ENCODE data around the gene CLEC2A. TPM values are rescaled to one million over a fixed set of nuclear protein-coding genes. Genes with fewer than 3 reads are reported as not detected.

CLEC2A gene
- total RNA-seq, 1 experiment from 2014 or later = 0.87 TPM

GRCh38 chr12:9931245-9931644, 925 bp downstream of the CLEC2A start:
- H3K23me2 ChIP-seq (ENCODE audit: insufficient read length, low read depth, low read length, poor library complexity, severe bottlenecking) = no peaks in the 10 kb centered on the region
- H3K27me3 ChIP-seq (ENCODE audit: insufficient read depth, low read length) = no peaks in the 10 kb centered on the region
- H2BK120ac ChIP-seq (ENCODE audit: low read depth, low read length, poor library complexity, severe bottlenecking) = no peak overlapping the region
- H4K8ac ChIP-seq (replicated peaks; ENCODE audit: insufficient read length, low read depth, low read length) = no peak overlapping the region
- H3K79me1 ChIP-seq (ENCODE audit: insufficient read depth, low read depth, low read length, poor library complexity, severe bottlenecking) = no peaks in the 10 kb centered on the region
- no peaks in the 10 kb centered on the region for H4K20me1 ChIP-seq (ENCODE audit: control insufficient read depth, insufficient read depth, insufficient read length)
- no peak overlapping the region for H3K9ac ChIP-seq (ENCODE audit: extremely low read depth, insufficient read length, low read length)
- TF ChIP-seq CTCF (conservative IDR thresholded peaks at IDR 0.05) = no peak
- no peak overlapping the region for H3K27ac ChIP-seq (ENCODE audit: insufficient read length, low read depth, low read length)
- no peak overlapping the region for H2AK5ac ChIP-seq (ENCODE audit: insufficient read length, low read length)
- no peaks in the 10 kb centered on the region for H3K4me1 Mint-ChIP-seq
- WGBS (ENCODE audit: extremely low coverage, insufficient read length, low lambda C conversion rate) = no CpG with 5 or more reads among the region's 3 CpGs
- H3K27me3 Mint-ChIP-seq (ENCODE audit: low read depth) = no peaks in the 10 kb centered on the region
- H3K18ac ChIP-seq (ENCODE audit: insufficient read length, low read depth, low read length) = no peak overlapping the region
- H3K4ac ChIP-seq (ENCODE audit: low read depth, low read length) = no peak overlapping the region
- H2BK12ac ChIP-seq (ENCODE audit: insufficient read length, low read depth, low read length) = no peak overlapping the region
- no peak overlapping the region for H3K23ac ChIP-seq (ENCODE audit: insufficient read length, low read depth, low read length)
- no peaks in the 10 kb centered on the region for H3K9me3 ChIP-seq (ENCODE audit: control insufficient read depth, low read depth, low read length)
- H4K91ac ChIP-seq (ENCODE audit: insufficient read length, low read depth, low read length) = no peak overlapping the region
- H2BK5ac ChIP-seq (ENCODE audit: insufficient read length, low read length) = no peak overlapping the region
- H3T11ph ChIP-seq (ENCODE audit: low read length) = no peak overlapping the region
- DNase-seq = no peak
- H3K36me3 Mint-ChIP-seq (ENCODE audit: insufficient read depth in 1 of 3, low read depth in 3 of 3) = no peaks in the 10 kb centered on the region
- no peaks in the 10 kb centered on the region for H3K4me1 ChIP-seq (ENCODE audit: insufficient read depth, low read length)
- no peak overlapping the region for H3K4me3 Mint-ChIP-seq
- no peak overlapping the region for H3K27ac Mint-ChIP-seq
- no peak overlapping the region for H4K5ac ChIP-seq (ENCODE audit: insufficient read length, low read depth, low read length)
- H3K14ac ChIP-seq (ENCODE audit: insufficient read depth, low read length) = no peak overlapping the region
- no peak overlapping the region for H2BK15ac ChIP-seq (ENCODE audit: low read depth, low read length)
- no peak overlapping the region for H3K4me2 ChIP-seq (ENCODE audit: insufficient read depth, insufficient read length, low read length)
- no peak overlapping the region for H3K56ac ChIP-seq (ENCODE audit: insufficient read length, low read depth, low read length)
- no peaks in the 10 kb centered on the region for H3K9me3 Mint-ChIP-seq
- H2BK20ac ChIP-seq (ENCODE audit: low read depth, low read length, poor library complexity, severe bottlenecking) = no peak overlapping the region
- no peak overlapping the region for H2AFZ ChIP-seq (ENCODE audit: low read length)
- H3K79me2 ChIP-seq (ENCODE audit: insufficient read depth, low read length) = no peaks in the 10 kb centered on the region

Data from H9 (cell line).